Stomach (tissue), 9 donors: ENCODE data around the gene SLC27A6. TPM values are rescaled to one million over a fixed set of nuclear protein-coding genes. Genes with fewer than 3 reads are reported as not detected.
A peak's percentile ranks its signal among the peaks of the same experiment; 100 is the strongest.

Source experiments
- DNase-seq, 2 donors: peaks; one replicate each; pipeline versions ENCODE4 v3.0.0 to v3.0.0-alpha.2; 2013 to 2019
- H3K27ac ChIP-seq, 5 donors: fragments of 200-600 bp in 4 of 5; sonication (generic) in 4 of 5; one replicate each; pipeline ENCODE4 v1.5.1; 2013 to 2019; ENCODE audit warnings: mild to moderate bottlenecking in 1 of 5, moderate library complexity in 1 of 5
- H3K27me3 ChIP-seq, 3 donors: fragments of 200-600 bp; sonication (generic); one replicate each; pipeline ENCODE4 v1.5.1; 2017 to 2019; ENCODE audit warnings: mixed run types in 1 of 3
- H3K36me3 ChIP-seq, 4 donors: fragments of 200-600 bp; sonication (generic); 1 replicate in 3 of 4; 2 replicates in 1 of 4; pipeline ENCODE4 v1.5.1; 2016 to 2019
- H3K4me1 ChIP-seq, 4 donors: fragments of 200-600 bp; sonication (generic); one replicate each; pipeline ENCODE4 v1.5.1; 2016 to 2019
- H3K4me3 ChIP-seq, 4 donors: fragments of 200-600 bp; sonication (generic) in 3 of 4; one replicate each; pipeline ENCODE4 v1.5.1; 2016 to 2019; ENCODE audit warnings: mild to moderate bottlenecking in 1 of 4
- H3K9me3 ChIP-seq, 4 donors: fragments of 200-600 bp; sonication (generic); one replicate each; pipeline ENCODE4 v1.5.1; 2016 to 2019
- CTCF ChIP-seq, 7 experiments: fragments of 450-650 bp in 4 of 7; fragments of 200-600 bp in 3 of 7; sonication (generic) in 3 of 7; IDR thresholded peaks; one replicate each; pipeline ENCODE4 v1.5.1; 2016 to 2019; ENCODE audit warnings: antibody characterized with exemption in 7 of 7, control low read depth in 2 of 7, mild to moderate bottlenecking in 1 of 7
- EP300 ChIP-seq: sonication (generic); formaldehyde crosslinking; IDR thresholded peaks from one replicate; pipeline ENCODE4 v1.6.1; 2017; ENCODE audit warnings: antibody characterized with exemption
- POLR2A ChIP-seq, 4 donors: fragments of 450-650 bp; IDR thresholded peaks; one replicate each; pipeline ENCODE4 v1.6.1; 2016; ENCODE audit warnings: antibody characterized with exemption in 4 of 4, control low read depth in 2 of 4, mild to moderate bottlenecking in 1 of 4, moderate library complexity in 1 of 4
- POLR2AphosphoS5 ChIP-seq, 3 donors: sonication (generic); formaldehyde crosslinking; IDR thresholded peaks; one replicate each; pipeline ENCODE4 v1.6.1; 2016; ENCODE audit warnings: antibody characterized with exemption in 3 of 3
- WGBS, 5 donors: extraction: QIAGEN DNeasy Blood & Tissue Kit in 3 of 5; methylation state at CpG; one replicate each; pipeline versions ENCODE4 v1.1.5 to v1.1.7; 2013 to 2018; 5-methylcytosine and 5-hydroxymethylcytosine counted together
- intact Hi-C: fragments of 100-400 bp; cut with DNase I; formaldehyde crosslinking; loops from one replicate; pipeline ENCODE4 v1.15.1; 2023; ENCODE audit warnings: low total_unique reads
- polyA plus RNA-seq, 3 donors: library from polyadenylated mRNA; stranded (reverse); fragments of 200-250 nt; gene quantifications; one replicate each; pipeline ENCODE4 v1.2.3, GENCODE V29; 2013
- total RNA-seq, 5 donors: library from RNA; depleted of rRNA; stranded (reverse); fragments of >200 nt; gene quantifications; one replicate each; pipeline versions ENCODE4 v1.1.0 to v1.2.3, GENCODE V29; 2014 to 2016
- donor health status: healthy with polysubstance abuse.
- donor health status: Bipolar disorder and iron deficiency.
- donor health status: healthy.

Gene SLC27A6
- total and polyA plus RNA-seq, 8 donors: 1.6 to 2.8 (median 2.3) TPM; not detected in 5

GRCh38 chr5:128956164-128956563 is 9.1 kb upstream of the SLC27A6 start:
- Histone ChIP-seq H3K36me3 (no peaks in the 10 kb centered on the region), H3K4me3 (no peak overlapping the region), H3K27ac (no peak overlapping the region), H3K9me3 (peaks cover 0 to 4% (median 0%) of the 10 kb centered on the region in 4 donors), H3K27me3 (no peaks in the 10 kb centered on the region), H3K4me1 (no peaks in the 10 kb centered on the region)
- TF ChIP-seq POLR2A (IDR thresholded peaks at IDR 0.05) (no peak), EP300 (no peak), POLR2AphosphoS5 (IDR thresholded peaks at IDR 0.05) (no peak), CTCF (IDR thresholded peaks at IDR 0.05) (no peak)
- intact Hi-C loops: no loop called here
- 50 to 65% (median 61%) methylated on average over 2 of the region's 2 CpGs for WGBS, 5 donors
- peak in 1 of 2 donors; percentile 5 for DNase-seq

GRCh38 chr5:128962211-128962610 is 3.1 kb upstream of the SLC27A6 start:
- H3K36me3 ChIP-seq: no peaks in the 10 kb centered on the region
- peaks cover 0 to 12% (median 5%) of the 10 kb centered on the region in 4 donors for H3K4me1 ChIP-seq
- H3K4me3 ChIP-seq: no peak overlapping the region
- WGBS, 5 donors: 59 to 79% (median 68%) methylated on average over 6 of the region's 6 CpGs
- DNase-seq: no peak
- intact Hi-C loops: no loop called here
- no peak overlapping the region for H3K27ac ChIP-seq
- peaks cover 0 to 4% (median 0%) of the 10 kb centered on the region in 4 donors for H3K9me3 ChIP-seq
- H3K27me3 ChIP-seq: peaks cover 0 to 20% (median 13%) of the 10 kb centered on the region in 3 donors
- TF ChIP-seq EP300 (no peak), POLR2AphosphoS5 (IDR thresholded peaks at IDR 0.05) (no peak), POLR2A (IDR thresholded peaks at IDR 0.05) (no peak), CTCF (IDR thresholded peaks at IDR 0.05) (no peak)

GRCh38 chr5:128965638-128966302 is 482 bp downstream of the SLC27A6 start:
- H3K9me3 ChIP-seq: no peaks in the 10 kb centered on the region
- no peak for DNase-seq
- H3K36me3 ChIP-seq: no peaks in the 10 kb centered on the region
- no peak overlapping the region for H3K27ac ChIP-seq
- intact Hi-C loops: no loop called here
- H3K4me3 ChIP-seq: peak overlapping the region; percentile 17 to 41 (median 19)
- WGBS, 5 donors: 34 to 75% (median 42%) methylated on average over 13 to 24 of the region's 24 CpGs
- H3K4me1 ChIP-seq: peaks cover 0 to 12% (median 5%) of the 10 kb centered on the region in 4 donors
- TF ChIP-seq POLR2A (IDR thresholded peaks at IDR 0.05) (no peak), EP300 (no peak), POLR2AphosphoS5 (IDR thresholded peaks at IDR 0.05) (no peak), CTCF (IDR thresholded peaks at IDR 0.05) (no peak)
- peaks cover 0 to 20% (median 13%) of the 10 kb centered on the region in 3 donors for H3K27me3 ChIP-seq

GRCh38 chr5:128966375-128966774 is 1.1 kb downstream of the SLC27A6 start:
- 95 to 96% (median 95%) methylated on average over 12 of the region's 12 CpGs for WGBS, 5 donors
- Histone ChIP-seq H3K27me3 (peaks cover 0 to 20% (median 13%) of the 10 kb centered on the region in 3 donors), H3K36me3 (no peaks in the 10 kb centered on the region), H3K9me3 (no peaks in the 10 kb centered on the region), H3K4me1 (peaks cover 0 to 12% (median 5%) of the 10 kb centered on the region in 4 donors), H3K4me3 (no peak overlapping the region), H3K27ac (no peak overlapping the region)
- no peak for TF ChIP-seq CTCF (IDR thresholded peaks at IDR 0.05)
- DNase-seq: no peak
- intact Hi-C loops: no loop called here
